SK-N-SH treated with all-trans-retinoic acid at 6 μM for 48 hours (cell line): ENCODE results near the gene STN1.

ENCODE experiments used
- ATAC-seq: fragments of 200-7000 bp; cut with Tn5 transposase; 3 replicates; pipeline ENCODE4 v1.9.1; 2020; ENCODE audit warnings: mild to moderate bottlenecking, moderate library complexity
- ARNTL ChIP-seq: fragments of 450-650 bp; formaldehyde crosslinking; IDR thresholded peaks from 2 replicates; pipeline ENCODE4 v1.5.0; 2020; ENCODE audit warnings: low read depth, mild to moderate bottlenecking, moderate library complexity, borderline replicate concordance
- BACH2 ChIP-seq: fragments of 250-450 bp; sonication (Bioruptor Pico); IDR thresholded peaks from 2 replicates; pipeline ENCODE4 v1.9.0; 2021; ENCODE audit warnings: mild to moderate bottlenecking, borderline replicate concordance
- CREB5 ChIP-seq: fragments of 250-450 bp; sonication (Bioruptor Pico); IDR thresholded peaks from 2 replicates; pipeline ENCODE4 v1.5.1; 2020; ENCODE audit warnings: low read depth, mild to moderate bottlenecking, moderate library complexity
- CSDC2 ChIP-seq: fragments of 250-450 bp; sonication (Bioruptor Pico); IDR thresholded peaks from 2 replicates; pipeline ENCODE4 v1.5.0; 2020; ENCODE audit warnings: mild to moderate bottlenecking, moderate library complexity
- CSRNP3 ChIP-seq: fragments of 250-450 bp; sonication (Bioruptor Pico); IDR thresholded peaks from 2 replicates; pipeline ENCODE4 v1.5.1; 2021; ENCODE audit warnings: mild to moderate bottlenecking, moderate library complexity
- ESRRG ChIP-seq: fragments of 250-450 bp; sonication (Bioruptor Pico); IDR thresholded peaks from 2 replicates; pipeline ENCODE4 v1.6.1; 2021; ENCODE audit warnings: mild to moderate bottlenecking
- GLIS3 ChIP-seq: fragments of 250-450 bp; sonication (Bioruptor Pico); IDR thresholded peaks from 2 replicates; pipeline ENCODE4 v1.5.0; 2020; ENCODE audit warnings: mild to moderate bottlenecking, moderate library complexity
- ISL1 ChIP-seq: fragments of 250-450 bp; sonication (Bioruptor Pico); IDR thresholded peaks from 2 replicates; pipeline ENCODE4 v2.1.2; 2022; ENCODE audit warnings: mild to moderate bottlenecking, moderate library complexity
- OSR1 ChIP-seq: fragments of 250-450 bp; sonication (Bioruptor Pico); IDR thresholded peaks from 2 replicates; pipeline ENCODE4 v1.8.0; 2022; ENCODE audit warnings: moderate library complexity, mild to moderate bottlenecking, inconsistent platforms
- PATZ1 ChIP-seq: fragments of 250-450 bp; sonication (Bioruptor Pico); IDR thresholded peaks from 2 replicates; pipeline ENCODE4 v1.8.0; 2020; ENCODE audit warnings: mild to moderate bottlenecking, moderate library complexity, borderline replicate concordance
- POU6F1 ChIP-seq: fragments of 250-450 bp; sonication (Bioruptor Pico); IDR thresholded peaks from 2 replicates; pipeline ENCODE4 v1.8.0; 2021; ENCODE audit warnings: low read depth, mild to moderate bottlenecking, moderate library complexity, borderline replicate concordance
- PPARA ChIP-seq: fragments of 250-450 bp; sonication (Bioruptor Pico); IDR thresholded peaks from 2 replicates; pipeline ENCODE4 v1.5.0; 2020; ENCODE audit warnings: mild to moderate bottlenecking, borderline replicate concordance
- RARB ChIP-seq: fragments of 250-450 bp; sonication (Bioruptor Pico); IDR thresholded peaks from 2 replicates; pipeline ENCODE4 v1.8.0; 2021; ENCODE audit warnings: mild to moderate bottlenecking, moderate library complexity
- SNAI2 ChIP-seq: fragments of 250-450 bp; sonication (Bioruptor Pico); IDR thresholded peaks from 2 replicates; pipeline ENCODE4 v1.5.0; 2020; ENCODE audit warnings: mild to moderate bottlenecking, moderate library complexity
- TCF4 ChIP-seq: fragments of 250-450 bp; sonication (Bioruptor Pico); IDR thresholded peaks from 2 replicates; pipeline ENCODE4 v1.8.0; 2021; ENCODE audit warnings: mild to moderate bottlenecking, moderate library complexity, borderline replicate concordance
- TSHZ2 ChIP-seq: fragments of 250-450 bp; sonication (Bioruptor Pico); IDR thresholded peaks from 2 replicates; pipeline ENCODE4 v1.5.0; 2020; ENCODE audit warnings: mild to moderate bottlenecking, moderate library complexity
- ZC3H10 ChIP-seq: fragments of 250-450 bp; sonication (Bioruptor Pico); IDR thresholded peaks from 2 replicates; pipeline ENCODE4 v1.5.1; 2021; ENCODE audit warnings: mild to moderate bottlenecking, moderate library complexity
- ZFP3 ChIP-seq: fragments of 250-450 bp; sonication (Bioruptor Pico); IDR thresholded peaks from 2 replicates; pipeline ENCODE4 v1.5.0; 2020; ENCODE audit warnings: mild to moderate bottlenecking, moderate library complexity
- ZFP30 ChIP-seq: fragments of 450-650 bp; formaldehyde crosslinking; IDR thresholded peaks from 2 replicates; pipeline ENCODE4 v1.5.0; 2022; ENCODE audit warnings: mild to moderate bottlenecking, moderate library complexity
- ZNF565 ChIP-seq: fragments of 450-650 bp; formaldehyde crosslinking; conservative IDR thresholded peaks from 2 replicates; pipeline ENCODE4 v1.5.0; 2020; ENCODE audit warnings: low read depth, mild to moderate bottlenecking, moderate library complexity
- ZNF70 ChIP-seq: fragments of 450-650 bp; formaldehyde crosslinking; IDR thresholded peaks from 2 replicates; pipeline ENCODE4 v1.5.0; 2020; ENCODE audit warnings: mild to moderate bottlenecking, moderate library complexity

STN1 gene

GRCh38 chr10:103918053-103918846 lies at the start of gene STN1:
TSS of gene STN1 (minus strand) at chr10:103918184. CDS start at chr10:103917594, 590 bp downstream.
- peak; percentile 98 for ATAC-seq
- TF ChIP-seq ZFP3, result peak; percentile 40; the same call in 1 of the 2 replicates
- no peak for TF ChIP-seq PPARA

- TF ChIP-seq ESRRG (no peak), PATZ1 (no peak), BACH2 (CRISPR knock-in tag) (no peak), CREB5 (CRISPR knock-in tag) (no peak), PPARA (no peak), SNAI2 (CRISPR knock-in tag) (no peak)
- ATAC-seq, result peak; percentile 37
These were observed 49.6 kb upstream of the STN1 start for GRCh38 chr10:103967448-103968071.

GRCh38 chr10:103966671-103967447 lies 48.9 kb upstream of the STN1 start, which contains the start of gene SLK:
TSS of gene SLK (plus strand) at chr10:103967140. CDS start at chr10:103967746, 606 bp downstream.
- peak; percentile 72 for ATAC-seq
- TF ChIP-seq CSRNP3 (CRISPR knock-in tag) (no peak), ARNTL (CRISPR knock-in tag) (0 out of 2 replicates have a peak, but pooled peaks have one; percentile 43), SNAI2 (CRISPR knock-in tag) (peak; percentile 95; the same call in 1 of the 2 replicates), ZNF565 (CRISPR knock-in tag) (0 out of 2 replicates have a peak, but pooled peaks have one; percentile 10), ZFP3 (peak; percentile 84; the same call in 1 of the 2 replicates), ZNF70 (CRISPR knock-in tag) (no peak; the same call in 1 of the 2 replicates), POU6F1 (CRISPR knock-in tag) (no peak), TCF4 (CRISPR knock-in tag) (no peak), TSHZ2 (CRISPR knock-in tag) (peak; percentile 98), GLIS3 (no peak), ZFP30 (peak; percentile 59; the same call in 1 of the 2 replicates), RARB (CRISPR knock-in tag) (no peak), ISL1 (CRISPR knock-in tag) (no peak), ESRRG (no peak), OSR1 (0 out of 2 replicates have a peak, but pooled peaks have one; percentile 43), CSDC2 (CRISPR knock-in tag) (peak; percentile 97), PPARA (peak; percentile 89; the same call in 1 of the 2 replicates), ZC3H10 (CRISPR knock-in tag) (0 out of 2 replicates have a peak, but pooled peaks have one; percentile 32)
